ENCODE measurements around the gene SMTNL2.
"Not testable (repeated sequence)": the region's sequence is repeated elsewhere in the genome, so short reads cannot be mapped to it uniquely, and the experiment has no call there.

Gene SMTNL2

GRCh38 chr17:4610656-4611055 is 26.3 kb downstream of the SMTNL2 start:
- no peak for DNase-seq (ENCODE audit: insufficient read length)
- no peak for TF ChIP-seq POLR2A (IDR thresholded peaks at IDR 0.05; ENCODE audit: low read depth, low read length)
- TF ChIP-seq TAF1 (IDR thresholded peaks at IDR 0.05; ENCODE audit: borderline replicate concordance, low read depth, low read length) = no peak
- no peak for TF ChIP-seq POLR2AphosphoS5 (IDR thresholded peaks at IDR 0.05; ENCODE audit: low read depth, low read length)
- FAIRE-seq = no peak

DNA sequence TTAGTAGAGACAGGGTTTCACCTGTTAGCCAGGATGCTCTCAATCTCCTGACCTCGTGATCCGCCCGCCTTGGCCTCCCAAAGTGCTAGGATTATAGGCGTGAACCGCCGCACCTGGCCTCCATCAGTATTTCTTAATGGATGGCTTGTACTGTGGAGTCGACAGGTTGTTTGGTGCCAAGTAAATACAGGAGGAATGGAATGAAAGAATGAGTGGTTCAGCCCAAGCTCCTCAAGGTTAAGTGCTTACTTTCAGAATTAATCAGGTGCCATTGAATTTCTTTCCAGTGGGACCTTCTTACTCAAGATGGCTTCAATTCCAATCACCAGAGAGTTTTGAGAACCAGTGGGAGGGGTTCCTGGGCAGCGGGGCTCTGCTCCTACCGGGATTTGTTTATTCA is 32.1 kb downstream of the SMTNL2 start:
- no peak for DNase-seq (ENCODE audit: insufficient read length)
- TF ChIP-seq POLR2AphosphoS5 (IDR thresholded peaks at IDR 0.05; ENCODE audit: low read depth, low read length) = no peak
- TF ChIP-seq POLR2A (IDR thresholded peaks at IDR 0.05; ENCODE audit: low read depth, low read length) = no peak
- TF ChIP-seq TAF1 (IDR thresholded peaks at IDR 0.05; ENCODE audit: borderline replicate concordance, low read depth, low read length) = no peak
- no peak for FAIRE-seq

GRCh38 chr17:4617090-4617489 is 32.8 kb downstream of the SMTNL2 start:
- no peak for DNase-seq (ENCODE audit: insufficient read length)
- no peak for FAIRE-seq
- TF ChIP-seq TAF1 (IDR thresholded peaks at IDR 0.05; ENCODE audit: borderline replicate concordance, low read depth, low read length) (no peak), POLR2AphosphoS5 (IDR thresholded peaks at IDR 0.05; ENCODE audit: low read depth, low read length) (no peak), POLR2A (IDR thresholded peaks at IDR 0.05; ENCODE audit: low read depth, low read length) (no peak)

GRCh38 chr17:4617590-4618351 is 33.4 kb downstream of the SMTNL2 start:
- TF ChIP-seq POLR2AphosphoS5 (IDR thresholded peaks at IDR 0.05; ENCODE audit: low read depth, low read length) (no peak), POLR2A (IDR thresholded peaks at IDR 0.05; ENCODE audit: low read depth, low read length) (no peak), TAF1 (IDR thresholded peaks at IDR 0.05; ENCODE audit: borderline replicate concordance, low read depth, low read length) (no peak)
- DNase-seq (ENCODE audit: insufficient read length) (no peak), FAIRE-seq (no peak)

- TF ChIP-seq POLR2A (IDR thresholded peaks at IDR 0.05; ENCODE audit: low read depth, low read length) (no peak), POLR2AphosphoS5 (IDR thresholded peaks at IDR 0.05; ENCODE audit: low read depth, low read length) (no peak), TAF1 (IDR thresholded peaks at IDR 0.05; ENCODE audit: borderline replicate concordance, low read depth, low read length) (no peak)
- FAIRE-seq (no peak), DNase-seq (ENCODE audit: insufficient read length) (no peak)
Observed at GRCh38 chr17:4620531-4621101, 36.3 kb downstream of the SMTNL2 start.

DNA sequence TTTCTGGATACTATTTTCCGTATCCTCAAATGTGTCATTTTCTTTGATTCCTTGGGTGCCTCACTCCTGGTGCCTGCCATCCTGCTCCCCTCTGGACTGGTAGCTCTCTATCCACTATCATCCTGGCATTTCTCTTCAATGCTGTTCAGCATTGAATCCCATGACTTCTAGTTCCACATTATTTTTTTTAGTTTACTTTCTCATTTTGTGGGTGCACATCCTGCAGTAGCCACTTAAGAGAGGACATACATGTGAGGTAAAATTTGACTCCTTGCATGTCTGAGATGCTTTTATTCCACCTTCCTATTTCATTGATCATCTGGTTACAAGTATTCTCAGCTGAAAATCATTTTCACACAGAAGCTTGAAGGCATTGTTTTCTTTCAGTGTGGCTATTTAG is 38.0 kb downstream of the SMTNL2 start:
- DNase-seq (ENCODE audit: insufficient read length) (no peak), FAIRE-seq (no peak)
- TF ChIP-seq TAF1 (IDR thresholded peaks at IDR 0.05; ENCODE audit: borderline replicate concordance, low read depth, low read length) = no peak
- no peak for TF ChIP-seq POLR2A (IDR thresholded peaks at IDR 0.05; ENCODE audit: low read depth, low read length)
- TF ChIP-seq POLR2AphosphoS5 (IDR thresholded peaks at IDR 0.05; ENCODE audit: low read depth, low read length) = no peak

DNA sequence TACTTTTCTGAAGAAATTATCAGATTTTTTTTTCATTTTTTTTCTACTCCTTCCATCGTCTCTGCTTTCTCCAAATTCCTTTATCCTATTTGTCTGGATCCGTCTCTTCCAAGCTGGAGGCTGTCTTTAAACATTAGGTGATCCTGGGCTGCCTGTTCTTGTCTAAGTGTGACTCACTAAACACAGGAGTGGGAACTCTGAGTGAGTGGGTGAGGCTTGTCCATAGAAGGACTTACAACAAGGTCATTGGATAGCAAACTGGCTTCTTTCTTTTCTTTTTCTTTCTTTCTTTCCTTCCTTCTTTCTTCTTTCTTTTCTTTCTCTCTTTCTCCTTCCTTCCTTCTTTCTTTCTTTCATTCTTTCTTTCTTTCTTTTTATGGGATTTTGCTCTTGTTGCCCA is 38.9 kb downstream of the SMTNL2 start:
- TF ChIP-seq TAF1 (IDR thresholded peaks at IDR 0.05; ENCODE audit: borderline replicate concordance, low read depth, low read length) (no peak), POLR2A (IDR thresholded peaks at IDR 0.05; ENCODE audit: low read depth, low read length) (no peak), POLR2AphosphoS5 (IDR thresholded peaks at IDR 0.05; ENCODE audit: low read depth, low read length) (no peak)
- FAIRE-seq = no peak
- no peak for DNase-seq (ENCODE audit: insufficient read length)

DNA sequence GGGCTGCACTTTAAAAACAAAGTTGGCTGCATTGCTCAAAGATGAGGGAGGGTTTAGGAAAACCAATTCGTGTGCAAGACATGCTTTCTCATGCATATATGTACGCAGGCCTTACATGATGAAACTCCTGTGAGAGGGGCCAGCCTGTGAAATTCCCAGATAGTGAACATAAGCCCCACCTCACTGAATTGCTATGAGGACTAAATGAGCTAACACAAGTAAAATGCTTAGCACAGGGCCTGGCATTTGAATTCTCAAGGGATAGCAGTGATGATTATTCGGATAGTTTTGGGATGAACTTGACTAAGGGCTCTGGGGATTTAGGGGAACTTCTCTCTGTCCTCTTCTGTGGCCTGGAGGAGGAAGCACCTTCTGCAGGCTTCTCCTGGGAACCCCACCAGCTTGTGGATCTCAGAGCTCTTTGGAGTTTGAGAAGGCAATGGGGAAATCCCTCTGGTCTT is 40.2 kb downstream of the SMTNL2 start:
- not testable (repeated sequence) for DNase-seq (ENCODE audit: insufficient read length); FAIRE-seq

- TF ChIP-seq POLR2A (IDR thresholded peaks at IDR 0.05; ENCODE audit: low read depth, low read length) (no peak), POLR2AphosphoS5 (IDR thresholded peaks at IDR 0.05; ENCODE audit: low read depth, low read length) (no peak), TAF1 (IDR thresholded peaks at IDR 0.05; ENCODE audit: borderline replicate concordance, low read depth, low read length) (no peak)
- FAIRE-seq (no peak), DNase-seq (ENCODE audit: insufficient read length) (no peak)
Observed at GRCh38 chr17:4625181-4625617, 40.9 kb downstream of the SMTNL2 start.

DNA sequence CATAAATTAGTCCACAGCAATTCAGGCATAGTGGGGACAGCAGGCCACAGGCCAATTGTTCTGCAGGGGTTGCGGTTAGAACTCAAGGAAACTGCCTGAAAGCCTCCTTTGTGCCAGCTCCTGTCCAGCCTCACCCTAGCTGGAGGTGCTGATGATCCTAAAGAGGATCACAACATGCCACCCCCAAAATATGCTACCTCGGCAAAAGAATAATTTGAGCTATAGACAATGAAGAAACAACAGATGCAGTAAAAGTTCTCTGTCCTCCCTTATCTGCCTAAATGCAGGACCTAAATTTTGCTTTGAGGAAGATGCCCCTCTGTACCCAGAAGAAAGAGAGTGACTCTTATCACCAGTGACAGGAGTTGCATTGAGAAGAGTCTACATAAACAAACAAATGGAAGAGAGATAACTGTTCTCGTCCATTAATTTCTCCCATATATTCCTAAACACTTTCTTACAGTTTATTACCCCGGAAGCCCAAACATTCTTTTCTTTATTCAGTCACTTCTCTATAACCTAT is 42.5 kb downstream of the SMTNL2 start:
- TF ChIP-seq POLR2AphosphoS5 (IDR thresholded peaks at IDR 0.05; ENCODE audit: low read depth, low read length) (no peak), TAF1 (IDR thresholded peaks at IDR 0.05; ENCODE audit: borderline replicate concordance, low read depth, low read length) (no peak), POLR2A (IDR thresholded peaks at IDR 0.05; ENCODE audit: low read depth, low read length) (no peak)
- DNase-seq (ENCODE audit: insufficient read length) (no peak), FAIRE-seq (no peak)

- DNase-seq (ENCODE audit: insufficient read length) = no peak
- FAIRE-seq = no peak
- no peak for TF ChIP-seq TAF1 (IDR thresholded peaks at IDR 0.05; ENCODE audit: borderline replicate concordance, low read depth, low read length)
- no peak for TF ChIP-seq POLR2A (IDR thresholded peaks at IDR 0.05; ENCODE audit: low read depth, low read length)
- no peak for TF ChIP-seq POLR2AphosphoS5 (IDR thresholded peaks at IDR 0.05; ENCODE audit: low read depth, low read length)
Observed at GRCh38 chr17:4631431-4631830, 47.1 kb downstream of the SMTNL2 start.

Data from GM12892 (cell line).